ENCODE data around the gene IL36B.

DNA sequence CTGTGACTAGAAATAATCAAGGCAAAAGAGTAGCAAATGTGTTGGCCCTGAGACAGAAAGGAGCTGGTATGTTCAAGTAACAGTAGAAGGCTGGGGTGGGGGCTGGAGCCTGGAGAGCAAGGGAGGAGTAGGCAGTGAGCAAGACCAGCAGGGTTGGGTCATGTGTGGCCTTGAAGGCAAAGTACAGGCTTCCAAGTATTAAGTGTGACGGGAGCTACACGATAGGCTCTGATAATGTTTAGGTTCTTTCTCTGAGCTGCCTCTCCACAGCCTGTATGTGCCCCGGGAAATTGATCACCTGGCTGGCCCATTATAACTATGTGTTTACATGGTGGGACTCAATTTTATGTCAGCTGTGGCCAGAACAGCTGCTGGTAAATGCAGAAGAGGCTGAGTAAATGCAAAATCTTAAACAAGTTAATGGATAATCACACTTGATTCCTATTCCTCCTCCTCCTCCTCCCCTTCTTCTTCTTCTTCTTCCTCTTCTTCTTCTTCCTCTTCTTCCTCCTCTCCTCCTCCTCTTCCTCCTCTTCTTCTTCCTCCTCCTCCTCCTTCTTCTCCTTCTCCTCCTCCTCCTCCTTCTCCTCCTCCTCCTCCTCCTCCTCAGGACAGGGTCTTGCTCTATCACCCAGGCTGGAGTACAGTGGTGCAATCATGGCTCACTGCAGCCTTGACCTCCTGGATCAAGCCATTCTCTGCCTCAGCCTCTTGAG is 24.4 kb upstream of the IL36B start:
- TF ChIP-seq SPI1 (IDR thresholded peaks at IDR 0.05; ENCODE audit: low read depth, low read length) (no peak), POLR2A (IDR thresholded peaks at IDR 0.05; ENCODE audit: low read depth, low read length) (no peak)
